Tibial nerve (tissue), 4 donors: ENCODE data around the gene STX8. TPM values are rescaled to one million over a fixed set of nuclear protein-coding genes. Genes with fewer than 3 reads are reported as not detected.

ENCODE experiments used
- DNase-seq, 2 donors: peaks; one replicate each; pipeline ENCODE4 v3.0.0-alpha.2; 2019; ENCODE audit warnings: low spot score in 2 of 2
- H3K27ac ChIP-seq, 4 donors: fragments of 200-600 bp; sonication (generic) in 3 of 4; one replicate each; pipeline ENCODE4 v1.5.1; 2017 to 2019; ENCODE audit warnings: mild to moderate bottlenecking in 1 of 4
- H3K27me3 ChIP-seq, 2 donors: fragments of 200-600 bp; sonication (generic) in 1 of 2; one replicate each; pipeline versions ENCODE4 v1.5.1 to v1.6.0; 2017 to 2019
- H3K36me3 ChIP-seq, 3 donors: fragments of 200-600 bp; sonication (generic); one replicate each; pipeline ENCODE4 v1.5.1; 2018 to 2019
- H3K4me1 ChIP-seq, 4 donors: fragments of 200-600 bp; sonication (generic) in 3 of 4; one replicate each; pipeline ENCODE4 v1.5.1; 2017 to 2019
- H3K4me3 ChIP-seq, 4 donors: fragments of 200-600 bp; sonication (generic) in 3 of 4; one replicate each; pipeline ENCODE4 v1.5.1; 2017 to 2019; ENCODE audit warnings: mild to moderate bottlenecking in 1 of 4, moderate library complexity in 1 of 4
- H3K9me3 ChIP-seq, 4 donors: fragments of 200-600 bp; sonication (generic) in 3 of 4; one replicate each; pipeline ENCODE4 v1.5.1; 2017 to 2019
- EP300 ChIP-seq, 2 donors: sonication (generic); formaldehyde crosslinking; IDR thresholded peaks; one replicate each; pipeline ENCODE4 v1.6.1; 2017; ENCODE audit warnings: antibody characterized with exemption in 2 of 2, mild to moderate bottlenecking in 1 of 2
- POLR2A ChIP-seq, 2 donors: fragments of 450-650 bp; IDR thresholded peaks; one replicate each; pipeline ENCODE4 v1.6.1; 2017; ENCODE audit warnings: antibody characterized with exemption in 2 of 2, mild to moderate bottlenecking in 2 of 2, moderate library complexity in 2 of 2
- WGBS, 2 donors: methylation state at CpG; one replicate each; pipeline ENCODE4 v1.1.5; 2018; 5-methylcytosine and 5-hydroxymethylcytosine counted together
- total RNA-seq, 4 donors: library from RNA; depleted of rRNA; stranded (reverse); fragments of >200 nt; gene quantifications; one replicate each; pipeline ENCODE4 v1.1.0, GENCODE V29; 2016
- TF ChIP-seq, protein P1 (sequence below), 5 experiments: fragments of 200-600 bp in 3 of 5; fragments of 450-650 bp in 2 of 5; sonication (generic) in 3 of 5; IDR thresholded peaks; one replicate each; pipeline ENCODE4 v1.5.1; 2016 to 2019; ENCODE audit warnings: antibody characterized with exemption in 5 of 5, mild to moderate bottlenecking in 3 of 5, moderate library complexity in 2 of 5

The STX8 gene
- total RNA-seq, 4 donors from 2014 or later: 57.7 to 97.2 (median 69.1) TPM

DNA sequence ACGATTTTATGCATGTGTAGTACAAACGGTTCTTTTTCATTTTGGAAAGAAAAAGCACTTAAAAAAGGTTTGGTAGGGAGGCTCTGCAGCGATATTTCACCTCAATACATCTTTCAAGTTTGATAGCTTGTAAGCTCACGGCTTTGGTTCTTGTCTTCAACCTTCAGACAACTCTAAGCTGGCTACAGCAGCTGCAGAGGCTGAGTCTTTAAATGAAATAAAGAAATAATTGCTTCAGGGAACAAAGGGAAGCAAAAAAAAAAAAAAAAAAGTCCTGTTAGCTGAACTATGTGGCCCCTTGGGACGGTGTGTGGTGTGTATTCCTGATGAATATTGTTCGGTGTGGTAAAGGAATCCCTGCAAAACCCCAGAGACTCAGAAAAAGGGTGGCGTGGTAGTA lies 289.2 kb downstream of the STX8 start:
- Histone ChIP-seq H3K4me1 (peaks cover 0 to 16% (median 4%) of the 10 kb centered on the region in 4 donors), H3K27ac (peak overlapping the region in 1 of 4 donors; percentile 18), H3K27me3 (no peaks in the 10 kb centered on the region), H3K36me3 (no peaks in the 10 kb centered on the region), H3K9me3 (no peaks in the 10 kb centered on the region), H3K4me3 (peak overlapping the region in 1 of 4 donors; percentile 5)
- TF ChIP-seq EP300 (IDR thresholded peaks at IDR 0.05) (no peak), POLR2A (IDR thresholded peaks at IDR 0.05) (no peak)
- TF ChIP-seq, protein P1, sequence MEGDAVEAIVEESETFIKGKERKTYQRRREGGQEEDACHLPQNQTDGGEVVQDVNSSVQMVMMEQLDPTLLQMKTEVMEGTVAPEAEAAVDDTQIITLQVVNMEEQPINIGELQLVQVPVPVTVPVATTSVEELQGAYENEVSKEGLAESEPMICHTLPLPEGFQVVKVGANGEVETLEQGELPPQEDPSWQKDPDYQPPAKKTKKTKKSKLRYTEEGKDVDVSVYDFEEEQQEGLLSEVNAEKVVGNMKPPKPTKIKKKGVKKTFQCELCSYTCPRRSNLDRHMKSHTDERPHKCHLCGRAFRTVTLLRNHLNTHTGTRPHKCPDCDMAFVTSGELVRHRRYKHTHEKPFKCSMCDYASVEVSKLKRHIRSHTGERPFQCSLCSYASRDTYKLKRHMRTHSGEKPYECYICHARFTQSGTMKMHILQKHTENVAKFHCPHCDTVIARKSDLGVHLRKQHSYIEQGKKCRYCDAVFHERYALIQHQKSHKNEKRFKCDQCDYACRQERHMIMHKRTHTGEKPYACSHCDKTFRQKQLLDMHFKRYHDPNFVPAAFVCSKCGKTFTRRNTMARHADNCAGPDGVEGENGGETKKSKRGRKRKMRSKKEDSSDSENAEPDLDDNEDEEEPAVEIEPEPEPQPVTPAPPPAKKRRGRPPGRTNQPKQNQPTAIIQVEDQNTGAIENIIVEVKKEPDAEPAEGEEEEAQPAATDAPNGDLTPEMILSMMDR (IDR thresholded peaks at IDR 0.05): no peak
- 33 to 48% methylated on average over 7 of the region's 7 CpGs for WGBS, 2 donors
- no peak for DNase-seq

DNA sequence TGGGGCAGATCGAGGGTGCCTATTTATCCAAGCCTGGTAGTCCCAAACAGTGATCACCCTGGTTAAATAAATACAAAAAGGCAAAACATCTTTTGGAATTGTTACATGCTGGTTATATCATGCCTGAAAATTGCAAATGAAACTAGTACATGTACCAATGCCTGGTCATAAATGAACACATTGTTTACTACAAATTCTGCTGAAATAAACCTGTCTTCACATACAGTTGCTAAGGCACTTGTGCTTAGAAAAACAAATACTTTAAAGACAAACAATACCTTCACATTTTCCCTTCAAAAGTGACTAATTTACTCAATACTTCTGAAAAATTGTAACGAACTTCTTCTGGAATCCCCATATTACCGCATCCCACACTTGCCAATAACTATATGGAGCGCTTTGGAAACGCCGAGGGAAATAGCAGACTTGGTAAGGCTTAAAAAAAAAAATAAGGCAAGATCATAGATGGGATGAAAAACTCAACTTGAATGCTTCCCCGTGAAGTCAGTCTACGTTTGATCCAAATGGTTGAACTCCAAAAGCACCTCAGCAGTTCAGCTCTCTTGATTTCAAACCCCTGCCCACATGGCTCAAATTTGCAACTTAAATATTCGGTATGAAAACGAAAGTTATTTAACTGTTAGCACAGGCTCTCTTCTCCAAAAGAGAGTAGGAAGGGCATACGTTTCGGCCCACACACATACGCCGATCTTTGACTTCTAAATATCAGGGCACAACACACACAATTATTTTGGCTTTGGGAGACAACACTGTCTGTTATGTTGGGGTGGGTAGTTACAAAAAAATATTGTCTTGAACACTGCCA lies 289.8 kb downstream of the STX8 start:
- Histone ChIP-seq H3K4me1 (peaks cover 0 to 16% (median 4%) of the 10 kb centered on the region in 4 donors), H3K27me3 (no peaks in the 10 kb centered on the region), H3K36me3 (no peaks in the 10 kb centered on the region), H3K4me3 (peak overlapping the region in 1 of 4 donors; percentile 5), H3K27ac (peak overlapping the region in 2 of 4 donors; percentile 18 to 25), H3K9me3 (no peaks in the 10 kb centered on the region)
- WGBS, 2 donors: 44 to 46% methylated on average over 14 of the region's 14 CpGs
- no peak for DNase-seq
- TF ChIP-seq EP300 (IDR thresholded peaks at IDR 0.05) (peak in 1 of 2 donors; percentile 26), POLR2A (IDR thresholded peaks at IDR 0.05) (no peak)

DNA sequence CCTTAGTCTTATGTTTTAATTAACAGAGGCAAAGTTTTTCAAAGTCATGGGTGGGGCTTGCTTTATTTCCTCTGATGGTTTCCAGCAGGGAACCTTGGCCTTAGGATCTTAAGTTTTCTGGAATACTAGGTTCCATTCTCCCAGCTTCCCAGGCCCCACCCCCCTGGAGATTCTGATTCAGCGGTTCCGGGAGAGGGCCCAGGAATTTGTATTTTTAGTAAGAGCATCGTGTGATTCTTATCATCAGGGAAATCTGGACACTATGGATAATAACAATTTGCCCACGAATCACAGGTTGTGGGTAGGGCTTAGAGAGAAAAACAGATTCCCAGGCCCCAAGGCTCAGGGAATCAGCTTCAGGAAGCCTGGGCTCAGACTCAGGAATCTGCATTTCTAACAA lies 290.7 kb downstream of the STX8 start:
- H3K4me1 ChIP-seq: peaks cover 0 to 16% (median 4%) of the 10 kb centered on the region in 4 donors
- DNase-seq: peak in 1 of 2 donors; percentile 12
- H3K4me3 ChIP-seq: no peak overlapping the region
- H3K9me3 ChIP-seq: no peaks in the 10 kb centered on the region
- 56 to 69% methylated on average over 4 of the region's 4 CpGs for WGBS, 2 donors
- no peak overlapping the region for H3K27ac ChIP-seq
- TF ChIP-seq POLR2A (IDR thresholded peaks at IDR 0.05) (no peak), EP300 (IDR thresholded peaks at IDR 0.05) (no peak)
- TF ChIP-seq, protein P1 (IDR thresholded peaks at IDR 0.05): no peak
- H3K36me3 ChIP-seq: no peaks in the 10 kb centered on the region
- H3K27me3 ChIP-seq: no peaks in the 10 kb centered on the region

DNA sequence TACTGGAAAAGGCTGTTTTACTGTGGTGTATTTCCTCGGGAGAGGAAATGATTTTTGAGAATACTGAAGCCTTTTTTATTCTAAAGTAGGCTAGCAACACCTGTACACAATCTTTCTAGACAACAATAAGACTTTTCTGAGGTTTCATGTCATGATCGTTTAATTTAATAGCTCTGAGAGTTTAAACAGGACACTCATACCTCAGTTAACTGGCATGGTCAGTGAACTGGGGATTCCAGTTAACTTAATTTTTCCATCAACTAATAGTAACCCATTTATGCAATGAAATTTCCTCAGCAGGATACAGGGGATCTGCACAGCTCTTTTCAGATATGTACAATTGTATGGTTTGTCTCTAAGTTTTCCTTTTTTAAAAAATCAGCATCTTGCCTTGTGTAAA lies 291.7 kb downstream of the STX8 start:
- 53 to 67% methylated on average over 2 of the region's 2 CpGs for WGBS, 2 donors
- Histone ChIP-seq H3K27me3 (no peaks in the 10 kb centered on the region), H3K9me3 (no peaks in the 10 kb centered on the region), H3K4me3 (no peak overlapping the region), H3K4me1 (peaks cover 0 to 16% (median 4%) of the 10 kb centered on the region in 4 donors), H3K36me3 (no peaks in the 10 kb centered on the region), H3K27ac (no peak overlapping the region)
- TF ChIP-seq, protein P1 (IDR thresholded peaks at IDR 0.05): no peak
- no peak for DNase-seq

DNA sequence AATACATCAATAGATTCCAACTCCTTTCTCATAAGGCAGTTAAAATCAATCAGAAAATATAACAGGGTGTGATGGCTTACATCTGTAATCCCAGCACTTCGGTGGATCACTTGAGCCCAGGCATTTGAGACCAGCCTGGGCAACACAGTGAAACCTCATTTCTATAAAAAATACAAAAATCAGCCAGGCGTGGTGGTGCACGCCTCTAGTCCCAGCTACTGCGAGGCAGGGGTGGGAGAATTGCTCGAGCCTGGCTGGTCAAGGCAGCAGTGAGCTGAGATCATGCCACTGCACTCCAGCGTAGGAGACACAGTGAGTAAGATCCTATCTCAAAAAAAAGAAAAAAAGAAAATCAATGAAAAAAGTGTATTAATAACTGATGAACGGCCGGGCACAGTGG lies 295.7 kb downstream of the STX8 start:
- Histone ChIP-seq H3K4me1 (peaks cover 0 to 3% (median 0%) of the 10 kb centered on the region in 4 donors), H3K9me3 (no peaks in the 10 kb centered on the region), H3K27me3 (no peaks in the 10 kb centered on the region), H3K4me3 (no peak overlapping the region), H3K27ac (no peak overlapping the region), H3K36me3 (no peaks in the 10 kb centered on the region)
- TF ChIP-seq EP300 (IDR thresholded peaks at IDR 0.05) (no peak), POLR2A (IDR thresholded peaks at IDR 0.05) (no peak)
- TF ChIP-seq, protein P1 (IDR thresholded peaks at IDR 0.05): no peak
- no peak for DNase-seq
- WGBS, 2 donors: 93 to 95% methylated on average over 8 of the region's 8 CpGs
